Astrocyte (in vitro differentiated cells and primary cell): ENCODE results near the gene MYOCD. TPM values are rescaled to one million over a fixed set of nuclear protein-coding genes. Genes with fewer than 3 reads are reported as not detected.

ENCODE experiments used
- DNase-seq: peaks from one replicate; pipeline ENCODE4 v3.0.0-alpha.2; 2010; ENCODE audit warnings: low read depth
- FAIRE-seq: peaks from 2 replicates; lab custom pipeline; 2011; peaks lifted over from hg19 to GRCh38; lab: Jason Lieb, UNC
- H2AFZ ChIP-seq: 2 replicates; pipeline ENCODE4 v1.6.0; 2012; ENCODE audit warnings: low read depth, low read length, inconsistent platforms
- H3K27ac ChIP-seq: 2 replicates; pipeline ENCODE4 v1.5.1; 2011; ENCODE audit warnings: low read depth, low read length, inconsistent platforms
- H3K27me3 ChIP-seq: 2 replicates; pipeline ENCODE4 v1.6.0; 2011; ENCODE audit warnings: low read length, inconsistent platforms; ENCODE audit not compliant: insufficient read depth
- H3K36me3 ChIP-seq: 2 replicates; pipeline ENCODE4 v1.5.1; 2011; ENCODE audit warnings: low read length, inconsistent platforms; ENCODE audit not compliant: insufficient read depth
- H3K4me1 ChIP-seq: 2 replicates; pipeline ENCODE4 v1.5.1; 2011; ENCODE audit warnings: low read length, inconsistent platforms; ENCODE audit not compliant: insufficient read depth
- H3K4me2 ChIP-seq: 2 replicates; pipeline ENCODE4 v1.6.0; 2012; ENCODE audit warnings: low read length, inconsistent platforms
- H3K4me3 ChIP-seq: 2 replicates; pipeline ENCODE4 v1.5.1; 2011; ENCODE audit warnings: low read depth, mild to moderate bottlenecking, low read length, inconsistent platforms; ENCODE audit not compliant: insufficient read depth
- H3K79me2 ChIP-seq: 2 replicates; pipeline ENCODE4 v1.6.0; 2012; ENCODE audit warnings: mild to moderate bottlenecking, low read length, inconsistent platforms; ENCODE audit not compliant: insufficient read depth
- H3K9ac ChIP-seq: 2 replicates; pipeline ENCODE4 v1.6.0; 2012; ENCODE audit warnings: mild to moderate bottlenecking, low read length, inconsistent platforms
- H3K9me3 ChIP-seq: 2 replicates; pipeline ENCODE4 v1.5.1; 2012; ENCODE audit warnings: low read depth, mild to moderate bottlenecking, low read length, inconsistent platforms; ENCODE audit not compliant: insufficient read depth
- H4K20me1 ChIP-seq: 2 replicates; pipeline ENCODE4 v1.6.0; 2012; ENCODE audit warnings: low read length, inconsistent platforms; ENCODE audit not compliant: insufficient read depth
- H3K27ac Mint-ChIP-seq: one replicate; pipeline ENCODE4 v1.8.0; 2021; ENCODE audit warnings: mild to moderate bottlenecking, mixed read lengths; ENCODE audit not compliant: unreplicated experiment
- H3K27me3 Mint-ChIP-seq: one replicate; pipeline ENCODE4 v1.8.0; 2021; ENCODE audit warnings: low read depth, mixed read lengths; ENCODE audit not compliant: unreplicated experiment
- H3K36me3 Mint-ChIP-seq: one replicate; pipeline ENCODE4 v1.8.0; 2021; ENCODE audit warnings: low read depth, mixed read lengths; ENCODE audit not compliant: unreplicated experiment
- H3K4me1 Mint-ChIP-seq: one replicate; pipeline ENCODE4 v1.8.0; 2021; ENCODE audit warnings: low read depth, mixed read lengths; ENCODE audit not compliant: unreplicated experiment
- H3K4me3 Mint-ChIP-seq: one replicate; pipeline ENCODE4 v1.8.0; 2021; ENCODE audit warnings: mild to moderate bottlenecking, moderate library complexity, mixed read lengths; ENCODE audit not compliant: unreplicated experiment
- H3K9me3 Mint-ChIP-seq: one replicate; pipeline ENCODE4 v1.8.0; 2021; ENCODE audit warnings: mild to moderate bottlenecking, mixed read lengths; ENCODE audit not compliant: unreplicated experiment
- CTCF ChIP-seq: IDR thresholded peaks from 2 replicates; pipeline ENCODE4 v1.5.1; 2011; ENCODE audit warnings: low read depth, mild to moderate bottlenecking, inconsistent platforms, low read length, moderate library complexity; ENCODE audit not compliant: insufficient read depth
- EZH2 ChIP-seq: IDR thresholded peaks from 2 replicates; pipeline ENCODE4 v1.6.1; 2012; ENCODE audit warnings: mild to moderate bottlenecking, low read length, inconsistent platforms; ENCODE audit not compliant: insufficient read depth
- total RNA-seq: library from RNA; stranded (reverse); gene quantifications from 2 replicates; pipeline ENCODE4 v1.2.1, GENCODE V29; 2021

Gene MYOCD
- total RNA-seq, 1 donor from 2014 or later = 2.8 TPM

DNA sequence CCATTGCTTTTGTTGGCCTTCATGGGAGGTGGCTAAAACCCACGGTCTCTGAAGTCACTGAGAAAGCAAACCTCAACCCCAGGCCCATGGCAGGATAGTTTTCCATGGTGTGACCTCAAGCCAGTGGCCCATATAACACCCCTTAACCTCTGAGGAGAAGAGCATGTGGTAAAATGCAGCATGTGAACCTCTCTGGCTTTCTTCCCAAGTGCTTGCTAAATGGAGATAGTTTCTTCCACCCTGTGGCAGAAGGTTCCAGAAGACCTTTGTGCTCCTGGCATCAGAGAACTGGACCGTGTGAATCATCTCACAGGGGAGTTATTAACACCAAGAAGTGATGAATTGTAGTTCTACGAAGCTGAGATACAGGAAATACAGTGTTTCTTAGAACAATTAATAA lies 47.3 kb downstream of the MYOCD start:
- Histone ChIP-seq H2AFZ (no peak overlapping the region), H3K9me3 (no peaks in the 10 kb centered on the region), H3K27me3 (no peaks in the 10 kb centered on the region), H3K79me2 (no peaks in the 10 kb centered on the region), H3K4me3 (no peak overlapping the region), H3K4me2 (no peak overlapping the region), H4K20me1 (no peaks in the 10 kb centered on the region), H3K27ac (no peak overlapping the region), H3K4me1 (no peaks in the 10 kb centered on the region), H3K36me3 (no peaks in the 10 kb centered on the region), H3K9ac (no peak overlapping the region)
- Mint-ChIP-seq H3K4me1 (no peaks in the 10 kb centered on the region), H3K36me3 (no peaks in the 10 kb centered on the region), H3K9me3 (no peaks in the 10 kb centered on the region), H3K27ac (no peak overlapping the region), H3K27me3 (no peaks in the 10 kb centered on the region), H3K4me3 (no peak overlapping the region)
- no peak for DNase-seq
- no peak for FAIRE-seq
- TF ChIP-seq CTCF (no peak), EZH2 (no peak)

DNA sequence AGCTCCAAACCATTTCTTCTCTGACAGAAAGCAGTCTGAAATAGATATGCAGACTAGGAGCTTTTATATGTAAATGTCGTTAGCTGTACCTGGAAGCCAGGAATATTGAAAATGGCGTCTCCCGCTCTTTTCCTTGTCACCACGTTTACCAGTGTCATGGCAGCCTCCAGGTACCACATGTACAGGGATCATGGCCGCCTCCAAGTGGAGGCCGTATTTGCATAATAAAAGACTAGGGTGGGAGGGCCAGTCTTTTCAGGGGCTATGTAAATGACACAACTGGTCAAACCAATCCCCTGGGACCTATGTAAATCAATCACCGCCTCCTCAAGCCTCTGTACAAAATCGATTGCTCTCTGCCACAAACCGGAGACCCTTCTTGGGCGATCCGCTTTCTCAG lies 54.3 kb downstream of the MYOCD start:
- Histone ChIP-seq H3K9me3 (no peaks in the 10 kb centered on the region), H3K27me3 (no peaks in the 10 kb centered on the region), H3K9ac (no peak overlapping the region), H3K4me2 (no peak overlapping the region), H4K20me1 (no peaks in the 10 kb centered on the region), H3K4me3 (no peak overlapping the region), H3K79me2 (no peaks in the 10 kb centered on the region), H3K4me1 (no peaks in the 10 kb centered on the region), H3K27ac (no peak overlapping the region), H2AFZ (no peak overlapping the region), H3K36me3 (no peaks in the 10 kb centered on the region)
- TF ChIP-seq EZH2 (no peak), CTCF (no peak)
- Mint-ChIP-seq H3K4me3 (no peak overlapping the region), H3K4me1 (no peaks in the 10 kb centered on the region), H3K27me3 (no peaks in the 10 kb centered on the region), H3K27ac (no peak overlapping the region), H3K9me3 (no peaks in the 10 kb centered on the region), H3K36me3 (peaks cover 4% of the 10 kb centered on the region)
- no peak for DNase-seq
- no peak for FAIRE-seq

- Mint-ChIP-seq H3K27me3 (no peaks in the 10 kb centered on the region), H3K4me1 (no peaks in the 10 kb centered on the region), H3K36me3 (peaks cover 4% of the 10 kb centered on the region), H3K9me3 (no peaks in the 10 kb centered on the region), H3K4me3 (no peak overlapping the region), H3K27ac (no peak overlapping the region)
- Histone ChIP-seq H3K27ac (no peak overlapping the region), H3K36me3 (no peaks in the 10 kb centered on the region), H4K20me1 (no peaks in the 10 kb centered on the region), H3K9ac (no peak overlapping the region), H2AFZ (no peak overlapping the region), H3K4me3 (no peak overlapping the region), H3K27me3 (no peaks in the 10 kb centered on the region), H3K79me2 (no peaks in the 10 kb centered on the region), H3K9me3 (no peaks in the 10 kb centered on the region), H3K4me1 (no peaks in the 10 kb centered on the region), H3K4me2 (no peak overlapping the region)
- no peak for FAIRE-seq
- TF ChIP-seq EZH2 (no peak), CTCF (no peak)
- no peak for DNase-seq
These were observed 55.9 kb downstream of the MYOCD start for GRCh38 chr17:12721581-12721980.
